CD14-positive monocyte (primary cell): Measurements from ENCODE around the gene OR4F6. TPM values are rescaled to one million over a fixed set of nuclear protein-coding genes. Genes with fewer than 3 reads are reported as not detected.
"Not testable (repeated sequence)": the region's sequence is repeated elsewhere in the genome, so short reads cannot be mapped to it uniquely, and the experiment has no call there.

Experiments
- DNase-seq, 3 donors: peaks; one replicate each; pipeline ENCODE4 v3.0.0-alpha.2; 2011 to 2022
- H2AFZ ChIP-seq: 2 replicates; pipeline ENCODE4 v1.6.0; 2012; ENCODE audit warnings: mild to moderate bottlenecking, low read depth, low read length, inconsistent platforms; ENCODE audit not compliant: insufficient read depth, poor library complexity, severe bottlenecking
- H3K27ac ChIP-seq, 2 donors: 1 replicate in 1 of 2; 2 replicates in 1 of 2; pipeline ENCODE4 v1.5.1; 2012 to 2013; ENCODE audit warnings: low read length in 2 of 2, control low read depth in 1 of 2, inconsistent platforms in 1 of 2, low read depth in 1 of 2, mild to moderate bottlenecking in 1 of 2
- H3K27me3 ChIP-seq, 2 donors: one replicate each; pipeline versions ENCODE4 v1.6.0 to v1.6.1; 2011 to 2013; ENCODE audit warnings: low read length in 2 of 2; ENCODE audit not compliant: control insufficient read depth in 2 of 2, insufficient read depth in 2 of 2
- H3K36me3 ChIP-seq, 2 donors: replicated peaks in 1 of 2; 1 replicate in 1 of 2; 2 replicates in 1 of 2; pipeline versions ENCODE4 v1.5.1 to v1.6.1; 2012 to 2013; ENCODE audit warnings: low read length in 2 of 2, control low read depth in 1 of 2, inconsistent platforms in 1 of 2, mild to moderate bottlenecking in 1 of 2; ENCODE audit not compliant: insufficient read depth in 2 of 2, control insufficient read depth in 1 of 2
- H3K4me1 ChIP-seq, 2 donors: 1 replicate in 1 of 2; 2 replicates in 1 of 2; pipeline versions ENCODE4 v1.5.1 to v1.6.1; 2012 to 2013; ENCODE audit warnings: low read length in 2 of 2, control low read depth in 1 of 2, inconsistent platforms in 1 of 2, mild to moderate bottlenecking in 1 of 2, moderate library complexity in 1 of 2; ENCODE audit not compliant: insufficient read depth in 2 of 2, control insufficient read depth in 1 of 2
- H3K4me2 ChIP-seq: replicated peaks from 2 replicates; pipeline ENCODE3; 2012; ENCODE audit warnings: low read length, moderate library complexity, mild to moderate bottlenecking; ENCODE audit not compliant: poor library complexity, severe bottlenecking; ENCODE audit errors: extremely low read depth
- H3K4me3 ChIP-seq, 3 experiments: fragments of 200-600 bp in 1 of 3; sonication (generic) in 1 of 3; replicated peaks in 1 of 3; 1 replicate in 2 of 3; 2 replicates in 1 of 3; pipeline ENCODE4 v1.5.1; 2011 to 2013; ENCODE audit warnings: low read length in 3 of 3, mild to moderate bottlenecking in 3 of 3, control low read depth in 2 of 3, low read depth in 2 of 3, inconsistent platforms in 1 of 3, moderate library complexity in 1 of 3
- H3K79me2 ChIP-seq: 2 replicates; pipeline ENCODE4 v1.6.0; 2012; ENCODE audit warnings: mild to moderate bottlenecking, control low read depth, inconsistent platforms, low read length, moderate library complexity; ENCODE audit not compliant: insufficient read depth
- H3K9ac ChIP-seq: 2 replicates; pipeline ENCODE4 v1.6.0; 2017; ENCODE audit warnings: low read length, mild to moderate bottlenecking; ENCODE audit not compliant: insufficient read depth, poor library complexity, severe bottlenecking
- H3K9me3 ChIP-seq, 2 donors: replicated peaks in 1 of 2; 1 replicate in 1 of 2; 2 replicates in 1 of 2; pipeline versions ENCODE4 v1.5.1 to v1.6.1; 2012 to 2013; ENCODE audit warnings: low read length in 2 of 2, control low read depth in 1 of 2; ENCODE audit not compliant: control insufficient read depth in 1 of 2, insufficient read depth in 1 of 2
- H4K20me1 ChIP-seq: 2 replicates; pipeline ENCODE4 v1.6.0; 2012; ENCODE audit warnings: mild to moderate bottlenecking, low read length, control low read depth, moderate library complexity; ENCODE audit not compliant: insufficient read depth
- H3K27ac Mint-ChIP-seq, 7 donors: one replicate each; pipeline ENCODE4 v1.8.0; 2020; ENCODE audit warnings: mild to moderate bottlenecking in 7 of 7, mixed read lengths in 7 of 7, moderate library complexity in 6 of 7, inconsistent platforms in 2 of 7
- H3K27me3 Mint-ChIP-seq, 3 donors: one replicate each; pipeline ENCODE4 v1.8.0; 2021 to 2022; ENCODE audit warnings: low read depth in 3 of 3, mild to moderate bottlenecking in 3 of 3, mixed read lengths in 3 of 3, moderate library complexity in 3 of 3, inconsistent platforms in 1 of 3
- H3K36me3 Mint-ChIP-seq, 2 donors: one replicate each; pipeline ENCODE4 v1.8.0; 2020; ENCODE audit warnings: mixed read lengths in 2 of 2, inconsistent platforms in 1 of 2, mild to moderate bottlenecking in 1 of 2
- H3K4me1 Mint-ChIP-seq: one replicate; pipeline ENCODE4 v1.8.0; 2020; ENCODE audit warnings: mild to moderate bottlenecking, mixed read lengths
- H3K4me3 Mint-ChIP-seq, 2 donors: one replicate each; pipeline ENCODE4 v1.8.0; 2020; ENCODE audit warnings: mild to moderate bottlenecking in 2 of 2, mixed read lengths in 2 of 2, moderate library complexity in 1 of 2
- H3K9me3 Mint-ChIP-seq, 7 donors: one replicate each; pipeline ENCODE4 v1.8.0; 2020 to 2022; ENCODE audit warnings: mixed read lengths in 7 of 7, mild to moderate bottlenecking in 6 of 7, moderate library complexity in 6 of 7, inconsistent platforms in 2 of 7
- WGBS: methylation state at CpG from one replicate; pipeline ENCODE4 v1.1.5; 2013; ENCODE audit warnings: missing lambda C conversion rate; ENCODE audit not compliant: insufficient coverage; 5-methylcytosine and 5-hydroxymethylcytosine counted together
- intact Hi-C, 2 donors: fragments of 100-400 bp; cut with micrococcal nuclease; formaldehyde crosslinking; loops; one replicate each; pipeline versions ENCODE4 v1.15.0 to v1.15.1; 2023
- polyA plus RNA-seq, 3 donors: library from polyadenylated mRNA; depleted of rRNA in 1 of 3; unstranded in 2 of 3; stranded (reverse) in 1 of 3; fragments of 300-500 nt in 2 of 3; fragments of >200 nt in 1 of 3; fragmentation: Illumina TruSeq in 2 of 3; gene quantifications; 1 replicate in 2 of 3; 2 replicates in 1 of 3; pipeline ENCODE4 v1.2.3, GENCODE V29; 2012 to 2021

Gene OR4F6
- polyA plus RNA-seq, 3 donors: not detected

- H3K9me3 Mint-ChIP-seq, H3K4me1 Mint-ChIP-seq, H3K4me3 ChIP-seq, H3K27me3 ChIP-seq, H4K20me1 ChIP-seq, H3K36me3 Mint-ChIP-seq, H3K4me2 ChIP-seq, H3K79me2 ChIP-seq, H3K9ac ChIP-seq, H3K27me3 Mint-ChIP-seq, DNase-seq, H3K4me3 Mint-ChIP-seq, H3K9me3 ChIP-seq, H3K27ac ChIP-seq, H3K36me3 ChIP-seq, H3K4me1 ChIP-seq, H3K27ac Mint-ChIP-seq, H2AFZ ChIP-seq: not testable (repeated sequence)
- no CpG with 5 or more reads among the region's 2 CpGs for whole genome bisulfite sequencing
- intact Hi-C loops: loop anchor here in 1 of 2 donors (10.0 kb wide), 1 partner anchor 2003 kb away; no protein-coding TSS in a partner anchor
These were observed 15.3 kb upstream of the OR4F6 start for GRCh38 chr15:101788001-101788400.

- H3K27ac Mint-ChIP-seq, H2AFZ ChIP-seq, H3K9me3 Mint-ChIP-seq, H3K36me3 Mint-ChIP-seq, H3K4me3 ChIP-seq, H4K20me1 ChIP-seq, H3K27me3 Mint-ChIP-seq, H3K4me3 Mint-ChIP-seq, H3K27ac ChIP-seq, H3K4me2 ChIP-seq, H3K4me1 Mint-ChIP-seq, H3K36me3 ChIP-seq, DNase-seq, H3K9ac ChIP-seq, H3K4me1 ChIP-seq, H3K9me3 ChIP-seq, H3K79me2 ChIP-seq, H3K27me3 ChIP-seq: not testable (repeated sequence)
- intact Hi-C loops: loop anchor here in 1 of 2 donors (10.0 kb wide), 1 partner anchor 2004 kb away; no protein-coding TSS in a partner anchor
- no CpG with 5 or more reads among the region's 5 CpGs for WGBS
These were observed 14.6 kb upstream of the OR4F6 start for GRCh38 chr15:101788503-101789269.

- H3K27ac Mint-ChIP-seq, H3K27me3 Mint-ChIP-seq, H3K36me3 Mint-ChIP-seq, intact Hi-C loops, H3K9me3 ChIP-seq, H3K4me1 Mint-ChIP-seq, H3K4me1 ChIP-seq, H3K36me3 ChIP-seq, H3K4me3 Mint-ChIP-seq, H3K27ac ChIP-seq, H3K4me3 ChIP-seq, DNase-seq, H3K4me2 ChIP-seq, H3K79me2 ChIP-seq, H4K20me1 ChIP-seq, H3K27me3 ChIP-seq, H2AFZ ChIP-seq, H3K9ac ChIP-seq, H3K9me3 Mint-ChIP-seq: not testable (repeated sequence)
- no CpG with 5 or more reads among the region's 4 CpGs for WGBS
These were observed 12.6 kb upstream of the OR4F6 start for GRCh38 chr15:101790748-101791147.

GRCh38 chr15:101793981-101794380 lies 9.3 kb upstream of the OR4F6 start:
- H3K4me3 Mint-ChIP-seq, H3K4me1 ChIP-seq, H3K4me1 Mint-ChIP-seq, intact Hi-C loops, H3K9me3 Mint-ChIP-seq, H3K4me2 ChIP-seq, H3K36me3 ChIP-seq, H2AFZ ChIP-seq, H3K9ac ChIP-seq, H3K27ac ChIP-seq, H3K27me3 Mint-ChIP-seq, H4K20me1 ChIP-seq, H3K27ac Mint-ChIP-seq, H3K27me3 ChIP-seq, H3K79me2 ChIP-seq, H3K36me3 Mint-ChIP-seq, DNase-seq, H3K9me3 ChIP-seq, H3K4me3 ChIP-seq: not testable (repeated sequence)
- 100% methylated on average over 3 of the region's 7 CpGs for WGBS
